ENCODE data around the gene RNU1-4. TPM values are rescaled to one million over a fixed set of nuclear protein-coding genes. Genes with fewer than 3 reads are reported as not detected.
"Not testable (repeated sequence)": the region's sequence is repeated elsewhere in the genome, so short reads cannot be mapped to it uniquely, and the experiment has no call there.

RNU1-4 gene
- total and polyA plus RNA-seq, 2 of the 13 experiments (the other 11 are each of a cell fraction or from before 2014, with no cell fraction given): under 0.01 to 11,018 TPM

DNA sequence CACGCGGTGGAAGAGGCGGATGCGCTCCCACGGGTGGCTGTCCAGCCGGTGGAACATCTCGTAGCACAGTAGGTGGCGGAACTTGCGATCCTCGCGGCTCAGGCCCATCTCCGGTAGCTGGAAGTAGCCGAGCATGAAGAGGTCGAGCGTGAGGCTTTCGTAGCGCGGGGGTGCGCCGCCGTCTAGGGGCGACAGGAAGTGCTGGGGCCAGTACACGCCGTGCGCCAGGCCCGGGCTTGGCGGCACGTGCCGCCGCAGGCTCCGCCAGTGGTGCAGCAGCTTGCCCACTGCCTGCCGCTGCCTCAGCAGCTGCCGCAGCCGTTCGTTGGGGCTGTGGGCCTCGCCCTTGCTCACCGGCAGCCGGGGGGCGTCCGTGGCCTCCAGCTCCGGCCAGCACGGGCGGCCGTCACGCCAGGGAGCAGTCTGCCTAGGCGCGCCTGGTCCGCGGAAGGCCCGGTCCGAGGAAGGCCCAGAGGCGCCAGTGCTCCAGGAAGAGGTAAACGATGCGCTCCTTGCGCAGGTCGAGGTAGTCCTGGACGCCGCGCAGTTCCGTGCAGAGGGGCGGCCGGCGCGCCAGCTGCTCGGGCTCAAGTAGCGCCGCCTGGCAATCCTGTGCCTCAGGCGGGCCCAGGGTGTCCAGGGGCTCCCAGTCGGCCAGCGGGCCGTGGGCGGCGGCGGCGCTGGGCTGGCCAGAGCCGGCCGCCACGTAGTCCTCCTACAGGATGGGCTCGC is 47.4 kb upstream of the RNU1-4 start:
- FAIRE-seq; H3K4me1 ChIP-seq (ENCODE audit: insufficient read depth, low read length); H3K27me3 ChIP-seq (ENCODE audit: control insufficient read depth in 1 of 2, insufficient read depth in 2 of 2, low read length in 2 of 2); H3K4me2 ChIP-seq (ENCODE audit: low read depth, low read length); H2AFZ ChIP-seq (ENCODE audit: low read length); H3K4me3 ChIP-seq (replicated peaks in 1 of 3; ENCODE audit: insufficient read depth in 1 of 3, low read depth in 2 of 3, low read length in 3 of 3); CTCF ChIA-PET (ENCODE audit: low intra/inter-chr PET ratio, low total read pairs); intact Hi-C loops (cut with micrococcal nuclease; ENCODE audit: unreplicated experiment); H3K27ac ChIP-seq (ENCODE audit: extremely low read length, insufficient read depth, low read length); POLR2A ChIA-PET; in situ Hi-C loops (cut with HindIII; ENCODE audit: extremely low pct_ligation_motif_present, low pct_unique_long_range_greater_than_20kb); BruUV-seq (replicated peaks); H3K79me2 ChIP-seq (ENCODE audit: insufficient read depth, low read length); H3K36me3 ChIP-seq (replicated peaks in 1 of 2; ENCODE audit: control insufficient read depth in 1 of 2, insufficient read depth in 2 of 2, low read length in 2 of 2); H3K9ac ChIP-seq (ENCODE audit: insufficient read depth, low read depth, low read length); H3K9me3 ChIP-seq (ENCODE audit: low read length); H4K20me1 ChIP-seq (ENCODE audit: insufficient read depth, low read length); DNase-seq (ENCODE audit: low spot score); ATAC-seq: not testable (repeated sequence)
- no CpG with 5 or more reads among the region's 79 CpGs for WGBS (ENCODE audit: low lambda C conversion rate)

DNA sequence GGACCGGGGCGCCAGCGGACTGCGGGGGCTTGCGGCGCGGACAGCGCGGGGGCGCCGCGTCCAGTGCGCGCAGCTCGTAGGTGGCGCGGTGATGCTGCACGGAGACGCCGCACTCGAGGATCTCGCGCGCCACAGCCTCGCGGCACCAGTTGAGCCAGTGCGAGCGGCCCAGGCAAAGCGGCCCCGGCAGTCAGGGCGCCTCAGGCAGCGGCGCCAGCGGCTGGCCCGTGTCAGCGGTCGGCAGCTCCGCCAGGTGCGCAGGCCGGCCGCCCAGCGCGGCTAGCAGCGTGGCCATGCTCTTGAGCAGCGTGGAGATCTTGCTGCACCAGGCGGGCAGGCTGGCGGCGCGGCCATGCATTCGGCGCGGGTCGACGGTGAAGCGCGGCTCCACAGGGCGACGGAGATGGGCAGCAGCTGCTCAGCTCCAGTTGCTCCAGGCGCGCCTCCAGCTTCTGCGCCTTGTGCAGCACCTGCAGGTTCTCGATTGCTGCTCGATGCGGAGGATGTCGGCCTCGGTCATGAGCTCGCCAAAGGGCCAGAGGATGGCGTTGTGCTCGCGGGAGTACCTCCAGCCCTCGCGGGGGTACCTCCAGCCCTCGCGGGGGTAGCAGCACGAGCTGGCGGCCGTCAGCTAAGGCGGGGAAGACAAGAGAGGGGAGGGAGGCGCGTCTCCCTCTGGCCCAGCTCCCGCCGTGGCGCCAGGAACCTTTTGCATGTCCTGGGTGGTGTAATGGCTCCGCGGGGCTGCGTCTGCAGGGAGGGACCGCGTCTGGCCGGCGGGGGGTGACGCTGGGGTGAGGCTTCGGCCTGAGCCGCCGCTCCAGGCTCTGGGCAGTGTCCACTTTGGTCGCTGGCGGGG is 46.6 kb upstream of the RNU1-4 start:
- FAIRE-seq; BruUV-seq (replicated peaks); in situ Hi-C loops (cut with HindIII; ENCODE audit: extremely low pct_ligation_motif_present, low pct_unique_long_range_greater_than_20kb); H3K4me2 ChIP-seq (ENCODE audit: low read depth, low read length); ATAC-seq; H3K36me3 ChIP-seq (replicated peaks in 1 of 2; ENCODE audit: control insufficient read depth in 1 of 2, insufficient read depth in 2 of 2, low read length in 2 of 2); H3K4me1 ChIP-seq (ENCODE audit: insufficient read depth, low read length); H3K27ac ChIP-seq (ENCODE audit: extremely low read length, insufficient read depth, low read length); H3K9me3 ChIP-seq (ENCODE audit: low read length); intact Hi-C loops (cut with micrococcal nuclease; ENCODE audit: unreplicated experiment); H3K9ac ChIP-seq (ENCODE audit: insufficient read depth, low read depth, low read length); H4K20me1 ChIP-seq (ENCODE audit: insufficient read depth, low read length); POLR2A ChIA-PET; H3K4me3 ChIP-seq (replicated peaks in 1 of 3; ENCODE audit: insufficient read depth in 1 of 3, low read depth in 2 of 3, low read length in 3 of 3); H2AFZ ChIP-seq (ENCODE audit: low read length); DNase-seq (ENCODE audit: low spot score); H3K79me2 ChIP-seq (ENCODE audit: insufficient read depth, low read length); H3K27me3 ChIP-seq (ENCODE audit: control insufficient read depth in 1 of 2, insufficient read depth in 2 of 2, low read length in 2 of 2); CTCF ChIA-PET (ENCODE audit: low intra/inter-chr PET ratio, low total read pairs): not testable (repeated sequence)
- WGBS (ENCODE audit: low lambda C conversion rate): no CpG with 5 or more reads among the region's 96 CpGs

DNA sequence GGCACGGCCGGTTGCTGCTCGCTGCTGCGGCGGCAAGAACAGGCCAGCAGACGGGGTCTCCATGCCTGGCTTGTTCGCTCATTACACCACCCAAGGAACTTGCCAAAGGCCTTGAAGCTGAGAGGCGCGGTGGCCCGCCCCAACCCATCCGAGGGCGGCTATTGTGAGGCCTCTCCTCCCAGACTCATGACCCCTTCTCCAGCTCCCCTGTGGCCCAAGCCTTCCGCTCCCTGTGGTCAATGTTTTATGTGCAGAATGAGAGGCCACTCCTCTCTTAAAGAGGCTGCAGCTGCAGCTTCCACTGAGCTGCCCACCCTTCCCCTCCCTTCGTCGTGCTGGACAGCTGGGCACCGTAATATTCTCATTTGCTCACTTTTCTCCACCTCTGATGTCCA is 46.0 kb upstream of the RNU1-4 start:
- H3K36me3 ChIP-seq (replicated peaks in 1 of 2; ENCODE audit: control insufficient read depth in 1 of 2, insufficient read depth in 2 of 2, low read length in 2 of 2); H4K20me1 ChIP-seq (ENCODE audit: insufficient read depth, low read length); H3K4me2 ChIP-seq (ENCODE audit: low read depth, low read length); intact Hi-C loops (cut with micrococcal nuclease; ENCODE audit: unreplicated experiment); BruUV-seq (replicated peaks); FAIRE-seq; H3K9ac ChIP-seq (ENCODE audit: insufficient read depth, low read depth, low read length); H2AFZ ChIP-seq (ENCODE audit: low read length); H3K4me1 ChIP-seq (ENCODE audit: insufficient read depth, low read length); in situ Hi-C loops (cut with HindIII; ENCODE audit: extremely low pct_ligation_motif_present, low pct_unique_long_range_greater_than_20kb); H3K4me3 ChIP-seq (replicated peaks in 1 of 3; ENCODE audit: insufficient read depth in 1 of 3, low read depth in 2 of 3, low read length in 3 of 3); H3K27me3 ChIP-seq (ENCODE audit: control insufficient read depth in 1 of 2, insufficient read depth in 2 of 2, low read length in 2 of 2); POLR2A ChIA-PET; H3K9me3 ChIP-seq (ENCODE audit: low read length); H3K79me2 ChIP-seq (ENCODE audit: insufficient read depth, low read length); CTCF ChIA-PET (ENCODE audit: low intra/inter-chr PET ratio, low total read pairs); H3K27ac ChIP-seq (ENCODE audit: extremely low read length, insufficient read depth, low read length); DNase-seq (ENCODE audit: low spot score); ATAC-seq: not testable (repeated sequence)
- WGBS (ENCODE audit: low lambda C conversion rate): no CpG with 5 or more reads among the region's 16 CpGs
